ENCODE measurements around the gene XG. TPM values are rescaled to one million over a fixed set of nuclear protein-coding genes. Genes with fewer than 3 reads are reported as not detected.
"Not testable (repeated sequence)": the region's sequence is repeated elsewhere in the genome, so short reads cannot be mapped to it uniquely, and the experiment has no call there.

XG gene
- total RNA-seq, 3 donors from 2014 or later (not counting 1 experiment from before 2014, with no cell fraction given), result 0.85 TPM; not detected in 2

DNA sequence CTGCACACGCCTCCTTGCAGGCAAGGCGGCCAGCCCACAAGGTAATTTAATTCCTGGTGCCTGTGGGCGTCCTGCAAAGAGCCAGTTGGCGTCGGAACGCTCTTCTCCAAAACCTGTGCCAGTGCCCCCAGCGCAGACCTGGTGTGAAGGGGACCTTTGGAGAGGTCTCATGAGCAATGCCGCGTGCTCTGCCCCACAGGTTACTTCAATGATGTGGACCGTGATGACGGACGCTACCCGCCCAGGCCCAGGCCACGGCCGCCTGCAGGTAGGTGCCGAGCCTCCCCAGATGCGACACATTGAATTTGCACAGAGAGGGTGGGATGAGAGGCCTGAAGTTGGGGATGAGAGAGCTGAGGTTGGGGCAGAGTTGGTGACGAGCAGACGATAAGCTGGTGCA is 42.5 kb downstream of the XG start:
- WGBS (ENCODE audit: insufficient coverage), result 92% methylated on average over 19 of the region's 19 CpGs
- Histone ChIP-seq H3K27me3 (ENCODE audit: control insufficient read depth, insufficient read depth, low read length) (no peaks in the 10 kb centered on the region), H3K4me3 (ENCODE audit: low read length) (no peak overlapping the region), H3K4me1 (ENCODE audit: control insufficient read depth, insufficient read depth, low read length) (no peaks in the 10 kb centered on the region), H3K36me3 (ENCODE audit: control insufficient read depth, insufficient read depth, low read length) (no peaks in the 10 kb centered on the region), H3K9me3 (ENCODE audit: control insufficient read depth, insufficient read depth, low read length) (no peaks in the 10 kb centered on the region), H3K27ac (ENCODE audit: low read length) (no peak overlapping the region)
- Mint-ChIP-seq H3K27ac (no peak overlapping the region), H3K36me3 (no peaks in the 10 kb centered on the region), H3K4me1 (no peaks in the 10 kb centered on the region), H3K9me3 (no peaks in the 10 kb centered on the region), H3K27me3 (ENCODE audit: low read depth in 2 of 2) (no peaks in the 10 kb centered on the region), H3K4me3 (no peak overlapping the region)
- intact Hi-C loops (cut with micrococcal nuclease), result no loop called here
- TF ChIP-seq, protein P1, sequence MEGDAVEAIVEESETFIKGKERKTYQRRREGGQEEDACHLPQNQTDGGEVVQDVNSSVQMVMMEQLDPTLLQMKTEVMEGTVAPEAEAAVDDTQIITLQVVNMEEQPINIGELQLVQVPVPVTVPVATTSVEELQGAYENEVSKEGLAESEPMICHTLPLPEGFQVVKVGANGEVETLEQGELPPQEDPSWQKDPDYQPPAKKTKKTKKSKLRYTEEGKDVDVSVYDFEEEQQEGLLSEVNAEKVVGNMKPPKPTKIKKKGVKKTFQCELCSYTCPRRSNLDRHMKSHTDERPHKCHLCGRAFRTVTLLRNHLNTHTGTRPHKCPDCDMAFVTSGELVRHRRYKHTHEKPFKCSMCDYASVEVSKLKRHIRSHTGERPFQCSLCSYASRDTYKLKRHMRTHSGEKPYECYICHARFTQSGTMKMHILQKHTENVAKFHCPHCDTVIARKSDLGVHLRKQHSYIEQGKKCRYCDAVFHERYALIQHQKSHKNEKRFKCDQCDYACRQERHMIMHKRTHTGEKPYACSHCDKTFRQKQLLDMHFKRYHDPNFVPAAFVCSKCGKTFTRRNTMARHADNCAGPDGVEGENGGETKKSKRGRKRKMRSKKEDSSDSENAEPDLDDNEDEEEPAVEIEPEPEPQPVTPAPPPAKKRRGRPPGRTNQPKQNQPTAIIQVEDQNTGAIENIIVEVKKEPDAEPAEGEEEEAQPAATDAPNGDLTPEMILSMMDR (IDR thresholded peaks at IDR 0.05), result no peak
- ATAC-seq (no peak), DNase-seq (no peak)

GRCh38 chrX:2796808-2797207 is 45.0 kb downstream of the XG start:
- H3K27ac ChIP-seq (ENCODE audit: low read length); H3K4me3 Mint-ChIP-seq; H3K36me3 ChIP-seq (ENCODE audit: control insufficient read depth, insufficient read depth, low read length); DNase-seq; H3K27me3 ChIP-seq (ENCODE audit: control insufficient read depth, insufficient read depth, low read length); intact Hi-C loops (cut with micrococcal nuclease); H3K4me1 Mint-ChIP-seq; H3K9me3 ChIP-seq (ENCODE audit: control insufficient read depth, insufficient read depth, low read length); H3K4me1 ChIP-seq (ENCODE audit: control insufficient read depth, insufficient read depth, low read length); H3K27ac Mint-ChIP-seq; ATAC-seq; H3K4me3 ChIP-seq (ENCODE audit: low read length); H3K9me3 Mint-ChIP-seq; H3K27me3 Mint-ChIP-seq (ENCODE audit: low read depth in 2 of 2); H3K36me3 Mint-ChIP-seq: not testable (repeated sequence)
- 35% methylated on average over 12 of the region's 15 CpGs for WGBS (ENCODE audit: insufficient coverage)

DNA sequence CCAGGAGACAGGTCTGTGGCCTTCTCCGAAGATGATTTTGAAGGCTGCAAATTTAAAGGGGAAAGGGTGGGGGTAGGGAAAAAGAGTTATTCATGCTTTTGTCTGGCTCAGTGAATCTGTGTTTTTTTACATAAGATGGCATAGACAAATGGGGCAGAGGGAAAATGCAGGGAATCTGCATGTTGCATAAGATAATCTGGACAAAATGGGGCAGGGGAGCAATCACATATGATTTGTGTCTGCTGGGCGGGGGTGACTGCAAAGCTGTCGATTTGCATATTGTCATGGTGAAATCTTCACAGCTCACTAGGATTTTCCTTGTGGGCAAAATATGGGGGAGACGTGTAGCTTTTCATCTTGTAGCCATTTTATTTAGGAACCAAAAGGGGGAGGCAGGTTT is 47.5 kb downstream of the XG start:
- intact Hi-C loops (cut with micrococcal nuclease), result no loop called here
- no peaks in the 10 kb centered on the region for H3K36me3 Mint-ChIP-seq
- H3K9me3 ChIP-seq (ENCODE audit: control insufficient read depth, insufficient read depth, low read length), result no peaks in the 10 kb centered on the region
- H3K4me1 Mint-ChIP-seq, result no peaks in the 10 kb centered on the region
- TF ChIP-seq, protein P1 (IDR thresholded peaks at IDR 0.05), result no peak
- H3K27me3 Mint-ChIP-seq (ENCODE audit: low read depth in 2 of 2), result peaks cover 0 to 2% of the 10 kb centered on the region in 2 donors
- H3K9me3 Mint-ChIP-seq, result no peaks in the 10 kb centered on the region
- no peaks in the 10 kb centered on the region for H3K36me3 ChIP-seq (ENCODE audit: control insufficient read depth, insufficient read depth, low read length)
- no peaks in the 10 kb centered on the region for H3K27me3 ChIP-seq (ENCODE audit: control insufficient read depth, insufficient read depth, low read length)
- H3K4me3 Mint-ChIP-seq, result no peak overlapping the region
- DNase-seq, result no peak
- H3K27ac ChIP-seq (ENCODE audit: low read length), result no peak overlapping the region
- 90% methylated on average over 4 of the region's 4 CpGs for WGBS (ENCODE audit: insufficient coverage)
- ATAC-seq, result no peak
- no peaks in the 10 kb centered on the region for H3K4me1 ChIP-seq (ENCODE audit: control insufficient read depth, insufficient read depth, low read length)
- no peak overlapping the region for H3K27ac Mint-ChIP-seq
- H3K4me3 ChIP-seq (ENCODE audit: low read length), result no peak overlapping the region

GRCh38 chrX:2799980-2800379 is 48.1 kb downstream of the XG start:
- H3K27me3 ChIP-seq (ENCODE audit: control insufficient read depth, insufficient read depth, low read length); H3K4me3 Mint-ChIP-seq; H3K9me3 Mint-ChIP-seq; DNase-seq; H3K4me3 ChIP-seq (ENCODE audit: low read length); H3K27me3 Mint-ChIP-seq (ENCODE audit: low read depth in 2 of 2); H3K36me3 Mint-ChIP-seq; H3K9me3 ChIP-seq (ENCODE audit: control insufficient read depth, insufficient read depth, low read length); H3K27ac ChIP-seq (ENCODE audit: low read length); intact Hi-C loops (cut with micrococcal nuclease); ATAC-seq; H3K36me3 ChIP-seq (ENCODE audit: control insufficient read depth, insufficient read depth, low read length); H3K27ac Mint-ChIP-seq; H3K4me1 Mint-ChIP-seq; H3K4me1 ChIP-seq (ENCODE audit: control insufficient read depth, insufficient read depth, low read length): not testable (repeated sequence)
- 83% methylated on average over 1 of the region's 5 CpGs for WGBS (ENCODE audit: insufficient coverage)

DNA sequence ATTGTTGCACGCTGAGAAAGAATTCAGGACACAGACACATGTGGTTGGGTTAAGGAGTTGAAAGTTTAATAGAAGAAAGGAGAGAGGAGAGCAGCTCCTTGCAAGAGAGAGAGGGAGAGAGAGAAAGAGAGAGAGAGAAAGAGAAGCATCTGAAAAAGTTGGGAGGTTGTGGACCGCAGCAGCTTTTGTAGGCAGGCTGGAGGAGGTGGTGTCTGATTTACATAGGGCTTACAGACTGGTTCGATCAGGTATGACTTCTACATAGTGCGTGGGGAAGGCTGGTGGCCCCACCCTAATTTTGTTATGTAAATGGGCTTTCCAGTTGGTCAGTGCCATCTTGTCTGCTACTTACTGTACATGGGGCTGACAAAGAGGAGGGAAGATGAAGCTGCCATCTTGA is 49.4 kb downstream of the XG start:
- 94% methylated on average over 4 of the region's 4 CpGs for WGBS (ENCODE audit: insufficient coverage)
- H3K27me3 ChIP-seq (ENCODE audit: control insufficient read depth, insufficient read depth, low read length), result no peaks in the 10 kb centered on the region
- ATAC-seq (no peak), DNase-seq (no peak)
- H3K4me3 Mint-ChIP-seq, result no peak overlapping the region
- no peak overlapping the region for H3K27ac ChIP-seq (ENCODE audit: low read length)
- H3K9me3 ChIP-seq (ENCODE audit: control insufficient read depth, insufficient read depth, low read length), result no peaks in the 10 kb centered on the region
- no peaks in the 10 kb centered on the region for H3K36me3 Mint-ChIP-seq
- no peaks in the 10 kb centered on the region for H3K4me1 Mint-ChIP-seq
- no peaks in the 10 kb centered on the region for H3K4me1 ChIP-seq (ENCODE audit: control insufficient read depth, insufficient read depth, low read length)
- H3K27ac Mint-ChIP-seq, result no peak overlapping the region
- TF ChIP-seq, protein P1 (IDR thresholded peaks at IDR 0.05), result no peak
- H3K36me3 ChIP-seq (ENCODE audit: control insufficient read depth, insufficient read depth, low read length), result no peaks in the 10 kb centered on the region
- peaks cover 0 to 2% of the 10 kb centered on the region in 2 donors for H3K27me3 Mint-ChIP-seq (ENCODE audit: low read depth in 2 of 2)
- intact Hi-C loops (cut with micrococcal nuclease), result no loop called here
- H3K4me3 ChIP-seq (ENCODE audit: low read length), result no peak overlapping the region
- no peaks in the 10 kb centered on the region for H3K9me3 Mint-ChIP-seq

- H3K9me3 Mint-ChIP-seq; ATAC-seq; H3K27me3 ChIP-seq (ENCODE audit: control insufficient read depth, insufficient read depth, low read length); H3K4me1 ChIP-seq (ENCODE audit: control insufficient read depth, insufficient read depth, low read length); H3K4me3 Mint-ChIP-seq; intact Hi-C loops (cut with micrococcal nuclease); H3K4me3 ChIP-seq (ENCODE audit: low read length); H3K36me3 Mint-ChIP-seq; H3K27ac ChIP-seq (ENCODE audit: low read length); H3K9me3 ChIP-seq (ENCODE audit: control insufficient read depth, insufficient read depth, low read length); DNase-seq; H3K36me3 ChIP-seq (ENCODE audit: control insufficient read depth, insufficient read depth, low read length); H3K27me3 Mint-ChIP-seq (ENCODE audit: low read depth in 2 of 2); H3K27ac Mint-ChIP-seq; H3K4me1 Mint-ChIP-seq: not testable (repeated sequence)
- 74% methylated on average over 8 of the region's 18 CpGs for WGBS (ENCODE audit: insufficient coverage)
Measured at GRCh38 chrX:2802376-2803090, 50.7 kb downstream of the XG start.

All from natural killer cell (primary cell).